DOHH2 (cell line): ENCODE data around the gene IPCEF1.

ENCODE experiments used
- EZH2phosphoT487 ChIP-seq: fragments of 200-600 bp; sonication (generic); IDR thresholded peaks from 2 replicates; pipeline ENCODE4 v1.6.1; 2017; ENCODE audit warnings: borderline replicate concordance, mild to moderate bottlenecking, antibody characterized with exemption, low read length, moderate library complexity, mixed read lengths
- TF ChIP-seq, protein P1 (sequence below): fragments of 200-600 bp; sonication (generic); IDR thresholded peaks from one replicate; pipeline ENCODE4 v1.5.1; 2014; ENCODE audit warnings: antibody characterized with exemption, mild to moderate bottlenecking, low read depth, low read length; ENCODE audit not compliant: poor library complexity, severe bottlenecking

DNA sequence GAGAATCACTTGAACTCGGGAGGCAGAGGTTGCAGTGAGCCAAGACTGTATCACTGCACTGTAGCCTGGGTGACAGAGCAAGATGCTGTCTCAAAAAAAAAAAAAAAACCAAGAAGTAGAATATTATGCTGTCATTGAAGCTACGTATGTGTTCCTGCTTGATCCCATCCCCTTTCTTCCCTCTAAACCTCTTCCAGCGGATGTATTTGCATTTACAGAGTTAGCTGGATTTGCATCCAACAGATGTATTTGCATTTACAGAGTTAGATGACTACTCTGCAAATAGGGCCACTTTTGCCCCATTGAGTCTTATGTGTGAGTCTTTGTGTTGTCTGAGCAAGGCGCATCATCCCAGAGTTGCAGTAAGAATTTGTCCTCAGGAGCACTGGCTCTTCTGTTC, 24.9 kb upstream of the IPCEF1 start:
- no peak for TF ChIP-seq EZH2phosphoT487
- TF ChIP-seq, protein P1, sequence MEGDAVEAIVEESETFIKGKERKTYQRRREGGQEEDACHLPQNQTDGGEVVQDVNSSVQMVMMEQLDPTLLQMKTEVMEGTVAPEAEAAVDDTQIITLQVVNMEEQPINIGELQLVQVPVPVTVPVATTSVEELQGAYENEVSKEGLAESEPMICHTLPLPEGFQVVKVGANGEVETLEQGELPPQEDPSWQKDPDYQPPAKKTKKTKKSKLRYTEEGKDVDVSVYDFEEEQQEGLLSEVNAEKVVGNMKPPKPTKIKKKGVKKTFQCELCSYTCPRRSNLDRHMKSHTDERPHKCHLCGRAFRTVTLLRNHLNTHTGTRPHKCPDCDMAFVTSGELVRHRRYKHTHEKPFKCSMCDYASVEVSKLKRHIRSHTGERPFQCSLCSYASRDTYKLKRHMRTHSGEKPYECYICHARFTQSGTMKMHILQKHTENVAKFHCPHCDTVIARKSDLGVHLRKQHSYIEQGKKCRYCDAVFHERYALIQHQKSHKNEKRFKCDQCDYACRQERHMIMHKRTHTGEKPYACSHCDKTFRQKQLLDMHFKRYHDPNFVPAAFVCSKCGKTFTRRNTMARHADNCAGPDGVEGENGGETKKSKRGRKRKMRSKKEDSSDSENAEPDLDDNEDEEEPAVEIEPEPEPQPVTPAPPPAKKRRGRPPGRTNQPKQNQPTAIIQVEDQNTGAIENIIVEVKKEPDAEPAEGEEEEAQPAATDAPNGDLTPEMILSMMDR = no peak
